HG03060 (cell line): ENCODE data around the gene AHCYL2.
"Not testable (repeated sequence)": the region's sequence is repeated elsewhere in the genome, so short reads cannot be mapped to it uniquely, and the experiment has no call there.

Experiments used
- ATAC-seq: cut with Tn5 transposase; IDR thresholded peaks from one replicate; pipeline ENCODE4 v1.9.1; 2021; ENCODE audit warnings: low read depth, moderate number of reproducible peaks; ENCODE audit not compliant: unreplicated experiment

Gene AHCYL2

DNA sequence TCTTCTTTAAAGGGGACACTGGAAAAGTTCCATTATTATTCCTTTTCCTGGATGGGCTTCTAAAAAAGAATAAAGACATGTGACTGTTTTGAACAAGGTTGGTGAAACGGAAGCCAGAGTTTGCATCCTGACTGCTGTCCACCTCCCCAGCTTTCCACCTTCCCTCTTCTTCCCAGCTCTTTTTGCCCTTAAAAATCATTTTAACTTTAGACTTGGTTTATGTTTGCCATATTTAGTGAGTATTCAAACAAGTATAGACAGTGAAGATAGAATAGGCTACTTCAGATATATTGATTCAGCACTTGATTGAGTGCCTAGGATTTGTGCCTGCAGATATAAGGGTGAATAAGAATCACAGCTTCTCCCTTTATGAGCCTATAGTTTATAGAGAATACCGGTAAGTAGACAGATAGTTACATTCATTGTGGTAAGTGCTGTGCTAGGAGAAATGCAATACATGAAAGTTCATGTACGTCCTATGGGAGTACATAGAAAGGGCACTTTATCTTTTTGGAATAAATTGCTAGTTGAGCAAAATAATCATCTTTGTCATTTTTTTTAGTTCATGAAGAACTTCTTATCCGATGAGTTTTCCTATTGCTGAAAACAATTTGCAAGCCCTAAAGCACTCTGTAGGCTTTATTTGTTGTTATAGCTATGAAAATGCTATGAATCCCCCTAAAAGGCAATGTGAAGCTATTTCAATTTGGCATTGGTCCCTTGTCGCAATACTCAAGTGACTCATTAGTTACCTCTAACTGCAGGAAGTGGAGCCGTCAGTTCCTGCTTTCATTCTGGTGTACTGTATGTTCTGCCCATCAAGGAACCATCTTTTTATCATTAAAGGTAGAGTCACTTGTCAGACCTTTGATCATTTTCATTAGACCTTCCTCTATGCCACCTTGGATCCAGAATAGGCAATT is 152.2 kb downstream of the AHCYL2 start:
- ATAC-seq = no peak

DNA sequence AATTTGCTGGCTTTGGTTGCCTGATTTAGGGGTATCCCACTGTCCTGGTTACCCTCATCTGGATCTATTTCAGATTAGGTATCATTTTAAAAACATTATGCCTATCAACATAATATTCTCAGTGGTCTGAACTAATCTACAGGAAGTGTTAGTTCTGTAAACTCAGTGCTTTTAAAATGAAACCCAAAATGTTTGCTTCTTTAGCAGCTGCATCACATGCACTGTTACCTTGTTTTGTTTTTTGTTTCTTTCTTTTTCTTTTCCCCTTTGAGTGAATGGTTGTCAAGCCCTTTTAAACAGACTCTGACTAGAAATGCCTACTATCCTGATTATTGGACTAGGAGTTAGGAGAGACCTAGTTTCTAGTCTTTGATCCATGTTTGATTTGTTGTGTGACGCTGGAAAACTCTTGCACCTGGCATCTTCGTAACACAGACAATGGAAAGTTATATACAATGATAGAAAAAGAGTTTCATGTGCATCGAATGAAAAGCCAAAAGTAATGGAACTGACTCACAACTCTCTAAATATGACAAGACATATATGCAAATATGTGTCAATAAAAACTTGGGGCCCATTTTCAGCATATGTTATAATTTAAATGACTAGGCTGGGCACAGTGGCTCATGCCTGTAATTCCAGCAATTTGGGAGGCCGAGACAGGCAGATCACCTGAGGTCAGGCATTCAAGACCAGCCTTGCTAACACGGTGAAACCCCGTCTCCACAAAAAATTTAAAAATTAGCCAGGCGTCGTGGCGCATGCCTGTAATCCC is 157.1 kb downstream of the AHCYL2 start:
- ATAC-seq = no peak

DNA sequence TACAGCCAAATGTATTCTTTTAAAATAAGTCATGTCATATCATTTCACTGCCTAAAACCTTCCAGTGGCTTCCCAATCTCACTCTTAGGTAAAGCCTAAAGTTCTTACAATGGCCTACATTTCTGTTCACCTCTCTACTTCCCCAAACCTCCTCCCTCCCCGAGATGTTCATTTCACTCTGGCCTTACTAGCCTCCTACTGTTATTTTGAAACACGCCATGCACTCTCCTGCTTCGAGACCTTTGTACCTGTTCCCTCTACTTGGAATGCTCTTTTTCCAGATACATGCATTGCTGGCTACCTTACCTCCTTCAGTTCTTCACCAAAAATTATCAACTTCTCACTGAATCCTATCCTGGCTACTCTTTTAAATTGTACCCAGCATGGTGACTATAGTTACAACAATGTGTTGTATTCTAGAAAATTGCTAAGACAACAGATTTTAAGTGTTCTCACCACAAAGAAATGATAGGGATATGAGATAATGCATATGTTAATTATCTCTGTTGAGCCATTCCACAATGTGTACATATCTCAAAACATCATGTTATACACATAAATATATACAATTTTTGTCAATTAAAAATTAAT is 158.8 kb downstream of the AHCYL2 start:
- ATAC-seq = no peak

DNA sequence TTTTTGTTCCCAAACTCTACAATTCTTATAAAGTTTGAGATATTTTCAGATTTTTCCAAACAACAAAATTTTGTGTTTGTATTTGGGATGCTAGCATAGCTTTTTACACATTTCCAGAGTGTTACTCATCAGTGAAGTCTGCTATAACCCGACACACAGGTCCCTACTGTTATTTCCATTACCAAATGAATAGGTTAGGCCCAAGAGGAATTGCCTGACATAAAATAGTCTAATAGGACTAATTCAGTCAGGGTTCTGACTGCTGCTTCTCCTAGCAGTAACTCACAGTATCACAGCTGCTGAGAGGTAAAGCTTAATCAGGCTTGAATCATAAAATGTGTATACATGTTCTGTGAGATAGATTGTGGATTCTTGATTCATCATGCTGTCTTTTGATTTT is 160.3 kb downstream of the AHCYL2 start:
- no peak for ATAC-seq

DNA sequence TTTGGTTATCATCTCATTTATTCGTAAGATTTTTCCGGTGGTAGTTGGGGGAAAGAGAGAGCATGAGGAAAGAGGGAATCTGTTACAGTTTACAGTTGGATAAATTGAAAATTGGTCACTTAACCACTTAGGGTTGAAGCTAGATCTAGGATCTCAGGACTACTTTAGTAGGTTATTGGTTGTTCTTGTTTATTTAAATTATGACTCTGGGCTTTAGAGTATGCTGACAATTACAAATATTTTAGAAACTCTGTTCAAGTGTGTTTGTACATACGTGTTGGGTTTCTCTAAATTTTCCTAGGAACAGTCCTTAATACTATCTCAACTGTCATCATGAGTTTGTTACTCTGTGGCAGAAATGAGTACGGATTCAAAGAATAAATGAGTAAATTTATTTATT is 160.8 kb downstream of the AHCYL2 start:
- ATAC-seq = no peak

DNA sequence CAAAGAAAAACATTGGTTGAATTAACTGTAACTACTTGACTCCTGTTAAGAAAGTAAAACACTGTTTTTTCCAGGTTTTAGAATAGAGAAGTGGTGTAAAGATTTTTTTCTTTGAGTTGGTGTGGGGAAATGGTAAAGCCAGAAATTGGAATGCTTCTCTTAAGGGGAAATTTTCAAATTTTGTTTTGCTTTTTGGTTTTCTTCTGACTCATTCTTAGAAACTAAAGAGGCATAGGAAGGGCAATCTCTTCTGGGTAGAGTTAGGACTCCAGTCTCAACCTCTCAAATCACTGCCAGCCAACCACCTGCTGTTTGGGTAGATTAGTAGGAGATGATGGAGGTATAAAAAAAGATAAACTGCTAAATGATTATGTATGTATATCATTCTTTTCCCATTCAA is 161.7 kb downstream of the AHCYL2 start:
- ATAC-seq = no peak

DNA sequence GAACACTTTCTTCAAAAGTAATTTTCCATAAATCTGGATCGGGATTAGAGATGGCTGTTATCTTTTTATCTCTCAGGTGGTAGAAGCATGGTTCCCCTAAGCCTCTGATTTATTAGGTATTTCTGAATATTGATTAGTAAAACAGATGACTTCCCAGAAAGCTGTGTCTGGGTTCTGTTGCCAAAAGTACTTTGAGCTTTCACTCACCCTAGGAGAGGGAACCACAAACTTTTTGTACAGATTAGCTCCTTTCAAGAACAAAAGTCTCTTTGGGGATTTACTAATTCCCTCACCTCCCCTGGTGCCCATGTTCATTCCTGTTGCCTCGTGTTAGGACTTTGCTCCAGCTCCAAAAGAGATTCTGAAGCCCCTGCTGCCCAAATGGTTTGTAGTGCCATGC is 162.7 kb downstream of the AHCYL2 start:
- ATAC-seq = no peak

DNA sequence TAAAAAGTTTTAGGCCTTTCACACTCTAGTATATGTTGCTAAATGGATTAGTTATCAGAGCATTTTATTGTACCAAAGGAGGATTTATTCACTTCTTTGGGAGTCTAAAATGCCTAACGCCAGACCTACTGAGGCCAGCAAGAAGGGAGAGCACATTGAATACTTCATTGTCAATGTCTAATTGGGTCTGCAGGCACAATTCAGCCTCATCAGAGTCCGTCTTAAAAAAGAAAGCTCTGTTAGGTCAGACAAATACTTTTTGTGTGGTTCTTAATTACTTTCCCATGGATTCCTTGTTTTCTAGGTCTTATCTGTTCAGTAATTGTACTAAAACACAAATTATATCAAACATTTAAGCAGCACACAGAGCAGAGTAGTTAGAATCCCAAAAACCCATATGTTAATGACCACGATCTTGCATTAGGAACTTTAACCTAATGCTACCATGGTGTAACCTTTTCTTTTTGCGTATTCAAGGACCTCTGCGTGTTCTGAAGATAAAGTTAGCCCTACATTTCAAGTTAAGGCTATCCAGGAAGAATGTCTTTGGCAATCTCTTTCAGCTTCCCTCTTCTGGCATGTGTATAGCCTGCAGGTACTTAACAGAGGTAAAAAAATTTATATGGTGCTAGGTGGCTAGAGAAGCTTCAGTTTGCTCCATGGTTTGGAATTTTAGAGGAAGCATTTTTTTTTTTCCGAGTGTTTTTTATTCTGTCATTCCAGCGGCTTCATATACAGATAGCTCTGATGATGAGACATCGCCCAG is 163.7 kb downstream of the AHCYL2 start:
- no peak for ATAC-seq

DNA sequence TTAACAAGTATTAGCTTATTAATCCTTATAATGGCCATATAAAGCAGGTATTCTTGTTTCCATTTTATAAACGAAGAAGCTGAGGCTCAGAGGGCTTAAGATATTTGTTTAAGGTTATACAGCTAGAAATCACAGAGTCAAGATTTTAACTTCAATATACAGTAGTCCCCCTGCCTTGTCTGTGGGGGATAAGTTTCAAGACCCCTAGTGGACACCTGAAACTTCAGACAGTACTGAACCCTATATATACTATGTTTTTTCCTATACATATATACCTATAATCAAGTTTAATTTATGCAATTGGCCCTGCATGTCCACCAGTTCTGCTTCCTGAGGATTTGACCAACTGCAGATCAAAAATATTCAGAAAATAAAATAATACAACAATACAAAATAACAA is 165.0 kb downstream of the AHCYL2 start:
- no peak for ATAC-seq

DNA sequence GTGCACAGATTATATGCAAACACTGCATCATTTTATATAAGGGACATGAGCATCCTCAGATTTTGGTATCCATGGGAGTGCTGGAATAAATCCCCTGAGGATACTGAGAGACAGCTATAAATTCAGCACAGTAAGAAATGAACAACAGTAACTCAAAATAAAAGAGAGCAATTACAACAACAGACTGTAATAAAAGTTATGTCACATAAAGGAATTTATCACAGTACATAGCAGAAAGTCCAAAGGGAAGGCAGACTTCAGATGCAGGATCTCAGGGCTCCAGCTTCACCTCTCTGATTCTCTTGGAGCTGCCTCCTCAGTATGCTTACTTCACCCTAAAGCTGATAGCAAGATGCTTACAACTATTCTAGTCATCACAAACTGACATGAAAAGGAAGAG is 165.5 kb downstream of the AHCYL2 start:
- no peak for ATAC-seq

DNA sequence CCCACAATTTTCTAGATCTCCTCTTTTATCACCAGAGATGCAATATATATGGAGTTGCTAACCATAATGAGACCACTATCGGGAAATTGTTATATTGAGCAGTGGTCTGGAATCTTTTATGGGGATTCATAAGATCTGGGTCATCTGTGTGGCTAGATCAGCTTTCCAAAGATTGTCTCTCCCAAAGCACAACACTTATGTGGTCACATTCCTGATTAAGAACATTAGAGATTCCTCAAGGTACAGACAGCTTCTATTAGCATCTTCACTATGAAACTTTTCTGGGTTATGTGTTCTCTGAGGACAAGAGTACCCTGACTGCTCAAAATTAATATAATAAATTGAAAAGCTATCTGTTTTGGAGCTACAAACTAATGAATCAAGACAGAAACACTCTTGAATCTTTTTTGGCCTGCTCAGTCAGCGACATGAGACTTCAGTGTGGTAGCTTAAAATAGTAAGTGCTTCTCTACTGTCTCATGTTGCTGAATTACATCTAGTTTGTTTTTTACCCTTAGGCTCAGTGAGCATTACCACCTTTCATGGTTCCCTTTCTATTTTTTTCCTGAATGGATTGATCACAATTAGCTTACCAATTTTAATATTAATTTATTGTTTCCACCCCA is 166.8 kb downstream of the AHCYL2 start:
- no peak for ATAC-seq

DNA sequence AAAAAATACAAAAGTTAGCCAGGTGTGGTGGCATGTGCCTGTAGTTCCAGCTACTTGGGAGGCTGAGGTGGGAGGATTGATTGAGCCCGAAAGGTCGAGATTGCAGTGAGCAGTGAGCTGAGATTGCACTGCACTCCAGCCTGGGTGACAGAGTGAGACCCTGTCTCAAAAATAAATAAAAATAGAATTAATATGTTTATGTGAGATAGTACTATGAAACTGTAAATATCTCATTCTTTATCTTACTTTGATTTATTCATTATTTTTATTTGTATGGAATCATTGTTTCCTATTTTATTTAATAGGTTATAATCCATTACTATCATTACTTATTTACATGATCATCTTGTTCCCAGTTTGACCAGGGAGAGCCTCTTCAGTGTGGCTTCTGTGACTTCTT is 168.4 kb downstream of the AHCYL2 start:
- no peak for ATAC-seq

DNA sequence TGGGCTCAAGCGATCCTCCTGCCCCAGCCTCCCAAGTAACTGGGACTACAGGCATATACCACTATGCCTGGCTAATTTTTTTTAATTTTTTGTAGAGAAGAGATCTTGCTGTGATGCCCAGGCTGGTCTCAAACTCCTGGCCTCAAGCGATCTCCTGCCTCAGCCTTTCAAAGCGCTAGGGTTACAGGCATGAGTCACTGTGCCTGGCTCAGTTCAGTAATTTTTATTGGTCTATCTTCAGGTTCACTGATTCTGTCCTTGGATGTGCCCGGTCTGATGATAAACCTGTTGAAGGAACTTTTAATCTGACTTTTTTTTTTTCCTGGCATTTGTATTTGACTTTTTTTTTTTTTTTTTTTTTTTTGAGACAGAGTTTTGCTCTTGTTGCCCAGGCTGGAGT is 169.3 kb downstream of the AHCYL2 start:
- no peak for ATAC-seq

DNA sequence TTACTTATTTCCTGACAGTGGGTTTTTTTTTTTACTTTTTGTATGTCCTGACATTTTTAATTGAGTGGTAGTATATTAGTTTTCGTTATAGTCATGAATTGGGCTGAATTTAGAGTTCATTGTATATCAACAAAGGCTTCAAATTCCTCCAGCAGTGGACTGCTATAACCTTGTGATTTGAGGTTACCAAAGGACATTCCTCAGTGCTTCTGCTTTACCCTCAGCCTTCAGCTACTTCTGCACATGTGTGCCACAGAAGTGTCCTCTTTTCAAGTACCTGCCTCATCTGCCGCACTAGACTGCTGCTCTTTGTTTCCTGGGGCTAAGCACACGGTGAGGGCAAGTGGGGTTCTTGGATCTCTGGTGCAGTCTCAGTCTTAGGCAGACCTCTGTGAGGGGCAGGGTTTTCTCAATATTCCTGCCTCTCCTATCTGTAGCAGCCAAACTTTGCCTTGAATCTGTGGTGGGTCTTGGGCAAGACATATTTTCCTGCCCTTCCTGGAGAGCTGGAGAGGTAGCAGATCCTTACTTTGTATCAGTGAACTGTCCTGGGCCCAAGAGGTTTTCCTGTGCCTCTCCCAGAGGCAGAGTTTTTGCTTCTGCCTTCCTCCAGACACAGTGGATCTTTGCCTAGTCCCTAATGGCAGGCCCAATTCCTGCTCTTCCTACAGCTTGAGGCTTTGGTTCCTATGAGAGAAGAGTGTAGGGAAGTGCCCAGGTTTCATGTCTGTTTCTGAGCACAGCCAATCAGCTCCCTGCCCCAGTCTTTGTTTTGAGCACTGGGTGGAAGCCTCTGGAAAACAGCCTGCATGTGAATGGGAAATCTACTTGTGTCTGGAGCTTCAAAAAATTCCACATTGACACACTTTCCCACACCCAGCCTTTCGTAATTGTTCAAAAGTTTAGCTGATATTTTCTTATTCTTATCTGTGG is 170.4 kb downstream of the AHCYL2 start:
- no peak for ATAC-seq

DNA sequence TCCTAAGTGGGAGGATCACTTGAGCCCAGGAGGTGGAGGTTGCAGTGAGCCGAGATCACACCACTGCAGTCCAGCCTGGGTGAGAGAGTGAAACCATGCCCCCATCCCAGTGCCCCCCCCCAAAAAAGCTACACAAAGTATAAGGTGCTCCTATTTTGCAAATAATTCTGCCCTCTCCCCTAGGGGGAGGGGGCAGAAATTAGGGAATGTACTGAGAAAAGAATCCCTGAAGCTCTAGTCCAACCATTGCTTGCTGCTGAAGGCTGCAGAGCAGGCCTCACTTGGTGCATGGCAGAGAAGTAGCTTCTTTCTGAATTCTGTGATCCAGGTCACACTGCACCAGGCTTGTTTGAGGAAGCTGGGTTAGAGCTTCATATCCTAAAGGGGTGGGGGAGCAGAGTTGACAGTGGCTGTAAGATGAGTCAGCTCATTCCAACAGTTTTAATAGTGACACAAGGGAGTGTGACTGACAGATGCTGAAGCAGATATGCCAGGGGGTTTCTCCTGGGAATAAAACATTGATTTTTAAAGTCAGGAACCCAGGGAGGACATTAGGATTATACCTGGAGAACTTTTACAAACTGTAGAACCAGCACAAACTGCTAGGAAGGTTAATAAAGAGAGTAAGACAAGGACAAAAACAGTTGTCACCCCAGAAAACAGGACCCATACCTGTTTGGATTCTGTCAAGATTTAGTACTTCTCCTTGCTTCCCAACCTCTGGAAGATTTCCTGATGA is 176.6 kb downstream of the AHCYL2 start:
- ATAC-seq = no peak

DNA sequence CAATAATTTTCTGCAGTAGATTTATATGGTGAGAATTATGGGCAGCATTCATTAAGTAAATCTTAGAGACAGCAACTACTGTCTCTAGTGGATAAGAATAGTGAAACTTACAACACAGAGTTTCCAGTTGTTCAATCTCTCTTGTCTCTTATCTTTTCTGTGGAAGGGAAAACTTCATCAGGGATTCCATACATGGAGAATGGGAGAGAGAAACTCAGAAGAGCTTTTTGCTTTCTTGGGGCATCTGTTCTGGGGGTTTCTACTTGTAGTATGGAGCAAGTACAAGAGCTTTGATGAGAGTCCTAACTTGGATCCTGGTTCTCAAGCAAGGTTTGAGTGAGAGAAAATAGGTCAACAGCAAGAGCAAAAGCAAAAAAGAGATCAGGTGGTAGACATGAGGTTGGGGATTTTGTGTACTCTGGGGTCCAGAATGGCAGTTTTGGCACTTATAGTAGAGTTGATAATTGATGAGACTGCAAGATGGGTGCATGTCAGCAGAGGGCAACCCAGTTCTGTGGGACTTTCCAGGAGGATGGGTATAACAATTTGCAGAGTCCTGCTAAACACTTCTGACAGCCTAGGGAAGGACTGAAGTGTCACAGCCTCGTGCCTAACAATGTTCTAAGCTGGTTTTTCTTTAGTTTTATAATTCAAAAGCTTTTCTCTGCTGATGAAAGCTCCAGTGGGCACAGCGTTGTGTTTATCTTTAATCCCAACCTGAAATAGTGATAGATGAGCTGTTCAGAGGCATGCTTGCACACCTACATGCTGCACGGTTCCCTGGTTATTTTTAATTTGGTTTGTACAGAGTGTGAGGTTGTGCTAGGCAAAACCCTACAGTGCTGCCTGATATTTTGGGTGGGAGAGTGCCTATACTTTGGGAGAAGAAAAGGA is 177.4 kb downstream of the AHCYL2 start:
- no peak for ATAC-seq

DNA sequence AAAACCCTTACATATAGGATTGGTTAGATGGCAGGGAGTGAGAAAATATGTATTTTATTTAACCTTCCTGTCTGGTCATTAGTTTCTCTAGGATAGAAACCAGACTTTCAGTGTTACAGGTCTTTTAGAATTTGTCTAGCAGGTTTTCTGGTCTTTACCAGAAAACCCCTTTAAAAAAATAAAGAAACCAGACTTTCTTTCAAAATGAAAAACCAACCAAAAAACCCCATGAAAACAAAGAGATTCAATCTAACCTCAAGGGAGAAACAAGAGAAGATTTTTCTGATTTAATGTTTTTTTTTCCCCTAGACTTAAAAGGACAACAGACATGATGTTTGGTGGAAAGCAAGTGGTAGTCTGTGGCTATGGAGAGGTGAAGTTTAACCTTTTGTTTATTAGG is 180.7 kb downstream of the AHCYL2 start:
- ATAC-seq = no peak

DNA sequence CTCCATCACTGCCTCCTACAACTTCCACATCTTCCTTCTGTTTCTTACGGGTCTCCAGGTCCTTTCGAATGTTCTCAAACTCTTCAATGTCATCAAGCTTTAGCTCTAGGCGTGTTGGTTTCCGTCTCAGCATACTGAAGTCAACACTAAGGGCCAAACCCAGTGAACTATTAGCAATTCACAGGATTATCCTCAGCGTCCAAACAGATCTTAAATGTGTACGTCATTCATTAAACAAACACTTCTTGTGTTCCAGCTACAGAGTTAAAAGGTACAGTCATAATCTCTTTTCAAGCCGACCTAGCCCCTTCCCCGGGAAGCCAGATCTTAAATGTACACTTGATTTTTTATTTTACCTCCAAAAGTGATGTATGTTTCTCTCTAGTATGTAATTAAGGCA is 185.4 kb downstream of the AHCYL2 start:
- not testable (repeated sequence) for ATAC-seq
